ENCODE measurements around the gene SAMD7. TPM values are rescaled to one million over a fixed set of nuclear protein-coding genes. Genes with fewer than 3 reads are reported as not detected.

SAMD7 gene
- total and polyA plus RNA-seq, 9 of the 15 experiments (the other 6 are each of a cell fraction or from before 2014, with no cell fraction given) = not detected

- peak; percentile 67; the same call in 1 of the 2 replicates for TF ChIP-seq ZBTB33 (CRISPR knock-in tag; IDR thresholded peaks at IDR 0.05)
- TF ChIP-seq POLR2H (tag; IDR thresholded peaks at IDR 0.05; ENCODE audit: low read depth) = peak; percentile 86
- no peak for TF ChIP-seq NR2C2 (CRISPR knock-in tag; IDR thresholded peaks at IDR 0.05)
- no peak for TF ChIP-seq NR2C2 (tag; IDR thresholded peaks at IDR 0.05)
- TF ChIP-seq ZNF518B (CRISPR knock-in tag; IDR thresholded peaks at IDR 0.05) = no peak
- TF ChIP-seq FOXK2 (conservative IDR thresholded peaks at IDR 0.05 in 1 of 2, IDR thresholded peaks at IDR 0.05 in 1 of 2; ENCODE audit: low read depth in 2 of 2) = peak; percentile 64 to 70; a peak in 3 of 4 replicates
- TF ChIP-seq RAD21 (CRISPR knock-in tag; conservative IDR thresholded peaks at IDR 0.05 in 1 of 2, IDR thresholded peaks at IDR 0.05 in 1 of 2) = peak; percentile 82 to 91
- TF ChIP-seq SUPT5H (IDR thresholded peaks at IDR 0.05) = peak; percentile 94
- no peak for TF ChIP-seq ZNF583 (CRISPR knock-in tag; IDR thresholded peaks at IDR 0.05)
- no peak for TF ChIP-seq ZNF280B (CRISPR knock-in tag; IDR thresholded peaks at IDR 0.05)
- no peak for TF ChIP-seq ZNF668 (CRISPR knock-in tag; IDR thresholded peaks at IDR 0.05)
- no peak for TF ChIP-seq CGGBP1 (CRISPR knock-in tag; IDR thresholded peaks at IDR 0.05)
- no peak for TF ChIP-seq USF1 (CRISPR knock-in tag; IDR thresholded peaks at IDR 0.05)
- TF ChIP-seq ZNF395 (CRISPR knock-in tag; IDR thresholded peaks at IDR 0.05) = peak; percentile 34; the same call in 1 of the 2 replicates
- no peak for TF ChIP-seq SREBF1 (IDR thresholded peaks at IDR 0.05; ENCODE audit: borderline replicate concordance, low read depth, low read length)
- TF ChIP-seq HMBOX1 (IDR thresholded peaks at IDR 0.05) = peak; percentile 63; the same call in 1 of the 2 replicates
- no peak for TF ChIP-seq RBM15 (IDR thresholded peaks at IDR 0.05; ENCODE audit: insufficient read depth, low read length)
Observed at GRCh38 chr3:169966428-169966950, 55.1 kb downstream of the SAMD7 start, which contains the start of gene SEC62 (continued).

All from K562 (cell line).